GM18526 (cell line): ENCODE results near the gene STAG2.

Source experiments
- POLR2A ChIP-seq: IDR thresholded peaks from 3 replicates; pipeline ENCODE4 v1.6.1; 2011; ENCODE audit not compliant: insufficient read length; ENCODE audit errors: extremely low read depth

Gene STAG2

DNA sequence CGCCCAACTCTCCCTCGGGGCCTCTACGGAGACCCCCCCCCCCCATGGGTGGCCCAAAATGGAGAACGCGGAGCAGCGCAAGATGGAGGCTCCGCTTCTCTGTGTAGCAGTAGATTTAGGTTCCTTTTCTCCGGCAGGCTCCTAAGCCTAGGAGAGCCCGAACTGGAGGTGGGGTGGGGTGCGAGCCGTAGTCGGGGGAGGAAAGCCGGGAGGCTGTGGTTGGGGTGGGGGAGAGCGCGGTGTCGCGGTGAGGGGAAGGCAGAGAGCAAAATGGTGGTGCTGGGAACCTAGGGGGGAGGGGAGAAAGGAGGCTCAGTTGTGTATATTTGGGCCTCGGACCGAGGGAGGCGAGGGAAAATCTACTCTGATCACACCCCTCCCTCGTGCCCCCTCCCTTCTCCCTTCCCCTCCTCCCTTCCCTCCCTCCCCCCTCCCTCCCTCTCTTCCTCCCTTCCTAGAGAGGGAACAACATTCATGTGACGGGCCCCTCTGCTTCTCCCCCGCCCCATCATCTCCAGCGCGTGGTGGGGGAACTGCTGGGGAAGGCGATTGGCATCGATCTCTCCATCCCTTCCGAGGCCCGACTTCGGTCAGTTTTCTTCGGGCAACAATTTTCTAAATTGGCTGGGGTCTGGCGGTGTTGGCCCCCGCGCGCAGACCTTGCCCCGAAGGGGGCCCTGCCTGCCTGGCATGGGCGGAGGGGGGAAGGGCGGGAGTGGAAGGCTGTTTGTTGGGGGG lies at the start of gene STAG2:
Gene STAG2, plus strand, starts transcription at position 439 of the 738 bp plus-strand sequence. CDS start 60,922 bp downstream, outside the sequence.
- no peak for TF ChIP-seq POLR2A

DNA sequence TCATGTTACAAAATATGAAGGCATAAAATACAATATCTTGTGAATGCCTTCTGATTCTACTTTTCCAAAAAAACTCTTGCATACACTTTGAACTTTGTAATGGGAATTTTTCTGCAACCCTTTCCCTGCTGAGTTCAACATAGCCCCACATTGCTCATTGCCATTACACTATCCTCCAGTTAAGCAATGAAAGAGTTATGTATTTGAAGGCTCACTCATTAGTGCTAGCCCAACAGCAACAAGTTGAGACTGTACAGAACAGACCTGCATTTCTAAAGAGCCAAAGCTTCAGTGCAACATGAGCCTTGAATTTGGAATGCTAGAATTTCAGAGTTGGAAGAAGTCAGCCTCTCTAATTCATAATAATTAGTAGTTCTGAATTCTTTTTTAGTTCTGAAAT lies 44.4 kb upstream of the STAG2 start:
- TF ChIP-seq POLR2A, result no peak

DNA sequence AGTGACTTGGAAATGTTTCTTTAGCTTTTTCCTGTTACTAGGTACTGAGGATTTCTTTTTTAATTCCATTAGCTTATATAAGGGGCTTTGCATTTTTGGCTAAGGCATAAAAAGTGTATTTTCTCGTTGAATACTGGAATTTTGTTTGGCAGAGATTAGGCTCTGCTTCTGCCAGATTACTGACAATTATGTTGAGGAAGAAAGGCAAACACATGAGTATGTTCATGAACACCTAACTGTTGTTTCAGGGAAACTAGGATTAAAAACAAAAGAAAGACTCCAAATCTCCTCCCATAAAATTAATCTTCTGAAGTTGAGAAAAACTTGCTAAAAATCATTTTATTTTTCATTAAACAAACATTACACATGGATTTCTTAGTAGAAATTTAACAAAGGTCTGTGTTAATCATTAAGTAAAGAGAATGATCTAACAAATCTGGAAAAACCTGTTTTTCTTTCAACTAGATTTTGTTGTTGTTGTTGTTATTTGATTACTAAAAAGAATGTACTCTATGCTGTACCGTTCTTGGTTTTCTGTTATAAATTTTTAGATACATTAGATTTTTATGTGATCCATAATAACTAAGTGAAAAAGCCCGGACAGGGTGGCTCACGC lies 43.3 kb upstream of the STAG2 start:
- no peak for TF ChIP-seq POLR2A

DNA sequence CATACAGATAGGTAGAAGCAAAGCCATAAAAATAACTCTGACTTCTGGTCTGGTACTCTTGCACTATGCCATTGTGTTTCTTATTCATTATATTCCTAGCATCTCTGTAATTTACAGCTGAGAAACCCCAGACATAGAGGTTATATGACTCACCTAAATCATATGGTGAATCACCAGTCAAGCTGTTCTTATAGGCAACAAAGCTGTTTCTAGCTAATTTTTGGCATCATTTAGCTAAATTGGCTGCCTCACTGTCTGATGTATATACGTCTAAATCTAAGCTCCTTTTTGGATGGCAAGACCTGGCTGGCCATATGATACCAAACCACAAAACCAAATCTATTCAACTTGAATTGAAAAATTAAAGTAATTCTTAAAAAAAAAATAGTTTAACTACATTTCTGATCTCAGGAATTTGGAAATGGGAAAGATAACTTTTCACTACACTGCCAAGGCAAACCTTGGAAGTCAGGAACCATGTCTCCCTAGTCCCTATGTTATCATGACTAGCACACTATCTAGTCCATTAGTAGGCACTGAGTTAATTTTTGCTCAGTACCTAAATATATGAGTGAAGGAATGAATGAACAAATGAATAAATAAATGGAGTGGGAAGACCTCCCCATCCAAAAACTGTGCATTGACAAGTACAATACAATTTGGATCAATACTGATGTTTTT lies 41.3 kb upstream of the STAG2 start:
- no peak for TF ChIP-seq POLR2A

DNA sequence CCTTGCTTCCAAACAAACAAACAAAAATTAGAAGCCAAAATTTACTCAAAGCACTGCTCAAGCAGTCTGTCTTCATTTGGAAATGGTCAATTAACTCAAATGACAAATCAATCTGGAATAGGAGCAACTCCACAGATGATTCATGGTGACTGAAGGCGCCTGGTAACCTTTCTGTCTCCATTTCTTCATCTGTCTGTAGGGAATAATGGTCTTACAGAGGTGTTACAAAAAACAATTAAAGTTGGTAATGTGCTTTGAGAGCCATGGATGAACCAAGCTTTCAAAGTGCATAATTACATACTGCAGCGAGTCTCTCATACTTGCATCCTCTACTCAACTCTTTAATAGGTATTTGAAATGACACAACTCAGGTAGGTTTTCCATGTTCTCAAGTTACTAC lies 38.3 kb upstream of the STAG2 start:
- no peak for TF ChIP-seq POLR2A

DNA sequence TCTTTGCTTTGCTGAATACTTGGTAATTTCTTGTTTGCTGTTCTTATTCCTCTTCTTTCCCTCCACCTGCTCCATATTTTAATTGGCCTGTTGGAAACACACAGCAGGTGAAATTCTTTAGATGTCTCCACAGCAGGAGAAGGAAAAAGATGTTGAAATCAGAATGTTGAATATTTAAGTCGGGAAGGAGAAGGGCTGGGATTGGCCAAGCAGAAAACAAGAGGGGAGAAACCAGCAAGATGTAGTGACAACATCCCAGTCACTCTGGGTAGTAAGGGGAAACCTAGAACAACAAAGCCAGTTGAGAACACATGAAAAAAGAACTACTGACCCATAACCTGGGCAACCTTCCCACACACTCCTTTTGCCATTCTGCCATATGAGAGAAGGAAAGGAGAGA lies 37.3 kb upstream of the STAG2 start:
- no peak for TF ChIP-seq POLR2A

DNA sequence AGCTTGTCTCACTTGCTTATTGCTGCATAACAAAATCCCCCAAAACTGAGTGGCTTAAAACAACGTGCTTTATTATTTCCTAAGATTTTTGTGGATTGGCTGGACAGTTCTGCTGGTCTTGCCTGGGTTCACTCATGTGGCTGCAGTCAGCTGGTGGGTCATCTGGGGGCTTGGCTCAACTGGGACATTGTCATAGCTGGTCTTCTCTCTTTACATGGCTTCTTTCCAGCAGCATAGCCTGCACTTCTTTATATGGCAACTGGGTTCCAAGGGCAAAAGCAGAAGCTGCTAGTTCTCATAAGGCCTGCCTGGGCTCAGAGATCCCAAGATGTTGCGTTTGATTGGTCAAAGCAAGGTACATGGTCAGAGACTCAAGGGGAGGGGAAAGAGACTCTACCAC lies 33.7 kb upstream of the STAG2 start:
- no peak for TF ChIP-seq POLR2A

DNA sequence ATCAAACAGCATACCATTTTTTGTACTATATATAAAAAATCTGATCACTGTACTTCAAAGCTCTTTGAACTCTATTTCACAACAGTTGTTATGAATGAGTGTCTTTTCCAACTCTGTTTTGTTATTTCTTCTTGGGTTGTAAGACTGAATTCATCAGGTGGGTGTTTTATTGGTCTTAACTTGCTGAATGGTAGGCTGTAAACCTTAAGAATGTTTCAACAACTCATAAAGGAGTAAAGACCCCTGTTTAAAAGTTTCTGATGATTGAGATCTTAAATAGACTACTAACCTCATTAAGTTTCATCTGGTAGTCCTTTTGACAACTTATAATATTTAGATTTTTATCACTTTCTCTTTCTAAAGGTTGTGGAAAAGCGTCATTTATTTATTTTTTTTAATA lies 18.4 kb upstream of the STAG2 start:
- TF ChIP-seq POLR2A, result no peak

DNA sequence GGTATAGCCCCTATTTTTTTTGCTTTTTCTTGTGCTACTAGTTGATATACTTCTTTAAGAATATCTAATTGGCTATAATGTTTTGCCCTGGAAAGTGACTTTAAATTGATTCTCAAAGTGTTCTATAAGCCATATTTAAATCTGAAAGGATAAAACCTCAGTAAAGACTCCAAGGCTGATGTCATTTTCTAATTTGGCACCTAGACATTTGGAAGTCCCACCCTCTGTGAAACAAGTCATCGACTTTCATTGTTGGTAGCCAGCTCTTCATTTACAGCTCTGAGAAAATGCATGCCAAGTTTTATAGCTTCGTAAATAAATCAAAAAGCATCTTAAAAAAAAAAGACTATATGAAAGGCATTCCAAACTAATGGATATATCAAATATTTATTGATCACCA lies 18.0 kb upstream of the STAG2 start:
- TF ChIP-seq POLR2A, result no peak

DNA sequence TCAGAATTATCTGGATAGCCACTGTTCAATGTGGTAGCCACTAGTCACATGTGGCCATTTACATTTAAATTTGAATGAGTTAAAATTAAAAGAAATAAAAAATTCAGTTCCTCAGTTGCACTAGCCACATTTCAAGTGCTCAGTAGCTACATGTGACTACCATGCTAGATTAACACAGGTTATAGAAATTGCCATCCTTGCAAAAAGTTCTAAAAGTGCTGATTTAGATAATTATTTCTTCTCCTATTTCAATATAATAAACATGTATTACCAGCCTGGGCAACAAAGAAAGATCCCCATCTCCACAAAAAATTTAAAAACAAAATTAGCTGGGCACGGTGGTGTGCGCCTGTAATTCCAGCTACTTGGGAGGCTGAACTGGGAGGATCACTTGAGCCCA lies 11.7 kb upstream of the STAG2 start:
- TF ChIP-seq POLR2A, result no peak

DNA sequence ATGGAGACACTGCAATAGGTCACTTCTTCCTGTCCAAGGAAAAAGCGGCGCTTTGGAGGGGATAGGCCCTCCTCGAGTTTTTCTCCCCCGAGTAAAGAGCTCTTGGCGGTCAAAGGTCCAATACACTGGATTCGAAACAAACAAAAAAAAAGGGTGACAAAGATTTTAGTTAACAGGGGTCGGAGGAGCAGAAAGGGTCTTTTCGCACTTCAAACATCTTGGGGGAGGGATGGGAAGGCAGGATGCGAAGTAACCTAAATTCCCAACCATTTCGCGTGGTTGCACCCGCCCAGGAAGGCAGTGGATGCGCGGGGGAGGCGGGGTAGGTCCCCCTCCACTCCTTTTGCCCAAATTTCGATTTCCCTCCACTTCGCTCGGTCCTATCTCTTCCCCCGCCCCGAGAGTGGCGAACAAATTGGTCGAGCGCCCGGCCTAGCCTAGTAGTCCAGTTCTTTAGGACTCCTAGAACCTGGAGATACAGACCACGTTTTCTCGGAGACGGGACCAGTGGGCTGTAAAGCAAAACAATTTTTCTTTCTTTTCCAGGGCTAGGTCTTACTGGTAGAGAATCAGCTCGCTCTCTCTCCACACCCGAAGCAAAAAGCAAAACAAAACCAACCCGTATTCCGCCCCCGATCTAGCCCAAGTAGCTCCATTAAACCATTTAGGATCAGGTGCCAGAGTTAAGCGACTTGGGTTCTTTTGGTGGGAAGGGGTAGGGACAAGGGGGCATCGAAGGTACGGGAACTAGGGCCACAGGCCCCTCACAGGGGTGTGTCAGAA lies 2.0 kb upstream of the STAG2 start:
- no peak for TF ChIP-seq POLR2A

DNA sequence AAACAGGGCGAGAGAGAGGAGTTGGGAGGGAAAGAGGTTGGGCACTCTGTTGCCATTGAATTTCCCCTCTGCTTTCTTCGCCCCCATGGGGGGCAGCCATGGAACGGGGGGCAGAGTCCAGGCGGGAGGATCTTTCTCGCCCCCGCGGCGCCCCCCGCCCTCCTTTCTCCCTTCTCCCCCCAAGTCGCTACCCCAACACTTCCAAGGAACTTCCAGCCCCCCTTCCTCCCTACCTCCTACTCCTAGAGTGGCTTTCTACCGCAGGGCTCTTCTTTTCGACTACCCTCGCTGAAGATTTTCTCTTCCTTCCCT lies 594 bp upstream of the STAG2 start:
- TF ChIP-seq POLR2A, result no peak

DNA sequence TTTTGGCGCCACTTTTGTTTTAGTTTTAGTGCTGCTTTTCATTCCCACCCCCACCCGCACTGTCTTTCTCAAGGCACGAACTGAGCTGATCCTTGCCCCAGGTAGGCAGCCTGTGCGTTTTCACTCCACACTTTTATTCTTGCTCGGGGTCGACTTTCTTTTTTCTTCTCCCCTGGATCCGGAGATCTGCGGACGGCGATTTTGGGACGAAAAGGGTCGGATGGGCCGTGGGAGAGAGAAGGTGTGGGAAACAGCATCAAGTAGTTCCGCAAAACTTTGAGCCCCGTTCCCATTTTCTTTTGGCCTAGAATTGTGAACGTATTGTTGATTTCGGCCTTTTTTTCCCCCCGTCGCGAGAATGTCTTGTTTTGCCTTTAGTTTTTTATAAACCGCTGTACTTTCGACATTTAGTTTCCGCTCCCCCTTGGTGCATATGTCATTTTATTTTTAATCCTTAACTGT lies 531 bp downstream of the STAG2 start:
- TF ChIP-seq POLR2A, result peak; percentile 12

DNA sequence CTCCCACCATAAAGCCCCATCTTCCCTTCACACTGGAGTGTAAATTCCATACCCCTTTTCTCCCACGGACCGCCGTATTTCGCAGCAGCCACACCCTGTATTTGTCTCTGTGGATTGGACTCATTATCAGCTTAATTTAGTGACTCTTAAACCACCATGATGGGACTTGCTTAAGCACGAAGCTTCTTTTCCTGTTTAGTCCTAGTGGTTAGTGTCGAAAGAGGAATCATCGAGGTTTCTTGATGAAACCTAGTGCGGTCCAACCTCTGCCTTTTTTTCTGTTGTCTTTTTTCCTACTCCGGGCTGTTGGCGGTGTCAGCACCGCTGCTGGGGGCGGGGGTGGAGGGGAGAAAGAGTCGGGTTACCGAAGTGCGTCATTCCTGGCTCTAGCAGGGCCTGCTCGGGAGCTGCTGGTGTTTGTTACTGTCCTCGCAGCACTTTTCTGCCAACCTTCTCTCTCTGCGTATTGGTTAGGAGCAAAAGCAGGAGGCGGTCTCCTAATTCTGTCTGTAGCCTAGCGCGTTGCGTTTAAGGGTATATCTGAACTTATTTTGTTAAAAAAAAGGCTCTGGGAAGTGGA lies 1.4 kb downstream of the STAG2 start:
- TF ChIP-seq POLR2A, result peak; percentile 42

DNA sequence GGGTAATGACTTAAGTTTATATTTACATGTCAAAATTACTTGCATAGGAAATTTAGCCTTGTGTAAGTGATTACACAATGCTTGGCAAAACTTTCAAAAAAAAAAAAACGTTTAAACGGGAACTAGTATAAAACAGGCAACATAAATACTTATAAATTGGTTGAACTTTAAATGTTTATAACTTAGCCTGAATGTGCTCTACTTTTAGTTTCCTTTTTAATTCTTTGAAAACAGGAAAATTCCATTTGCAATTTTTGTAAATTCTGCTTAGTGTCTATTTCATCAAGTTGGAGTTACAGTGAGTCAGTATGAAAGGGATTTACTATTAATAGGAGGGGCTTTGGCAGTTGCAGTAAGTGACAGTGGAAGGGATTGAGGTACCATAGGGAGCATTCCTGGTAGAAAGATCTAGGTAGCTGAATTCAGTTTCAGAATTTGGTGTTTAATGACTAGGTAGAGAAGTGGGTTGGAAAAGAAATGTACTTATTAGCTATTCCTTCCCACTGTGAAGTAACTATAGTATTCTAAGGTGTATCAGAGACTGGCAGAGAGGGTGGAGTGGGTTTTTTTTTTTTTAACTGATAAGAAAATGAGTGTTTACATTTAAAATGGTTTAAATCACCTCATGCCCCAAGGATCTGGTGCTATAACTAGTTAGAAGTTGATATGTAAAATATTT lies 2.8 kb downstream of the STAG2 start:
- TF ChIP-seq POLR2A, result no peak
